ENCODE results near the gene CDC73.
A peak's percentile ranks its signal among the peaks of the same experiment; 100 is the strongest.

DNA sequence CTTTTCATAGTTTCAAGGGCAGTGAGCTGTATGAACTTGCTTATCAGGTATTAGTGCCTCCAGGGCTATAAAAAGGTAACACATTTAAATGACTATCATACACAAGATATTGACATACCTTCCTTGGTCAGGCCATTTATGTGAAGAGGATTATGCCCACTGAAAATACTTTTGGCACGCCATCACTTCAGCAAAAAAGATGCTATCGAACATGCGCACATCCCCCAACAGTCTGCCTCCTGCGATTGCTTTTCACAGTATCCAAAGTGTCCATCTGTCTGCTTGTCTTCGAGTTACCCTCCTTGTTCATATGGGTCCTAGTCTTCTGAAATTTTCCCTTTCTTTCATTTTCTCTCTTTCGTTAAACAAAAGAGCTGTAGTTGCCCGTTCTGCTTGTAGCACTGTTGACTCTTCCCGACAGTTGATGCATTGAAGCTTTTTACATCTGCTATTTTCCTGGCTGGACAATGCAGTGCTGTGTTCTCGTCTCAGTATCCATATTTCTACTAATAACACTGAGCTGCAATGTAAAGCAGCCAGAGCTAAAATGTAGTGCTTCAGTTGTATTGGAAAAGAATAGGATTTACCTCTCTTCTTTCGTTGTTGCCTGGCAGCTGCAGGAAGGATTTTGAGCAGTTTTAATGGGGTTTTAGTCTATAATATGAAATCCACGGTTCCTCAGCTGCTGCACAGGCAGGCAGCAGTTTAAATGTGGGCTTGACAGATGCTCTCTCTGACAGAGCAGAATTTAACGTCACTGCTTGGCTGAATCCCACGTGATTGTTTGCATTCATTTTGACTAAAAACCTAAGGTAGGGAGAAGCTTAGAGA, 64.3 kb downstream of the CDC73 start, which contains the start of gene B3GALT2:
- peak; percentile 57 for TF ChIP-seq GATA2 (IDR thresholded peaks at IDR 0.05; ENCODE audit: low read depth, low read length)
- peak; percentile 55; the same call in 1 of the 2 replicates for TF ChIP-seq GATA3 (IDR thresholded peaks at IDR 0.05; ENCODE audit: low read depth, low read length)
